ENCODE results near the gene ENGASE.

GRCh38 chr17:79047923-79048825 lies 26.4 kb upstream of the ENGASE start:
- TF ChIP-seq, protein P1, sequence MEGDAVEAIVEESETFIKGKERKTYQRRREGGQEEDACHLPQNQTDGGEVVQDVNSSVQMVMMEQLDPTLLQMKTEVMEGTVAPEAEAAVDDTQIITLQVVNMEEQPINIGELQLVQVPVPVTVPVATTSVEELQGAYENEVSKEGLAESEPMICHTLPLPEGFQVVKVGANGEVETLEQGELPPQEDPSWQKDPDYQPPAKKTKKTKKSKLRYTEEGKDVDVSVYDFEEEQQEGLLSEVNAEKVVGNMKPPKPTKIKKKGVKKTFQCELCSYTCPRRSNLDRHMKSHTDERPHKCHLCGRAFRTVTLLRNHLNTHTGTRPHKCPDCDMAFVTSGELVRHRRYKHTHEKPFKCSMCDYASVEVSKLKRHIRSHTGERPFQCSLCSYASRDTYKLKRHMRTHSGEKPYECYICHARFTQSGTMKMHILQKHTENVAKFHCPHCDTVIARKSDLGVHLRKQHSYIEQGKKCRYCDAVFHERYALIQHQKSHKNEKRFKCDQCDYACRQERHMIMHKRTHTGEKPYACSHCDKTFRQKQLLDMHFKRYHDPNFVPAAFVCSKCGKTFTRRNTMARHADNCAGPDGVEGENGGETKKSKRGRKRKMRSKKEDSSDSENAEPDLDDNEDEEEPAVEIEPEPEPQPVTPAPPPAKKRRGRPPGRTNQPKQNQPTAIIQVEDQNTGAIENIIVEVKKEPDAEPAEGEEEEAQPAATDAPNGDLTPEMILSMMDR (IDR thresholded peaks at IDR 0.05; ENCODE audit: low read length): no peak
- no peak for TF ChIP-seq EZH2 (IDR thresholded peaks at IDR 0.05; ENCODE audit: borderline replicate concordance, low read length)

Measured in OCI-LY1 (cell line).